Suprapubic skin (tissue), 4 donors: ENCODE measurements around the gene ALG5.

ENCODE experiments used
- CTCF ChIP-seq, 2 donors: fragments of 200-600 bp in 1 of 2; fragments of 450-650 bp in 1 of 2; sonication (generic) in 1 of 2; IDR thresholded peaks; one replicate each; pipeline ENCODE4 v1.5.1; 2016 to 2019; ENCODE audit warnings: antibody characterized with exemption in 2 of 2, mild to moderate bottlenecking in 1 of 2, moderate library complexity in 1 of 2
- EP300 ChIP-seq: sonication (generic); formaldehyde crosslinking; IDR thresholded peaks from one replicate; pipeline ENCODE4 v1.6.1; 2017; ENCODE audit warnings: antibody characterized with exemption
- POLR2AphosphoS5 ChIP-seq, 3 donors: sonication (generic); formaldehyde crosslinking; IDR thresholded peaks; one replicate each; pipeline ENCODE4 v1.6.1; 2017; ENCODE audit warnings: antibody characterized with exemption in 3 of 3

DNA sequence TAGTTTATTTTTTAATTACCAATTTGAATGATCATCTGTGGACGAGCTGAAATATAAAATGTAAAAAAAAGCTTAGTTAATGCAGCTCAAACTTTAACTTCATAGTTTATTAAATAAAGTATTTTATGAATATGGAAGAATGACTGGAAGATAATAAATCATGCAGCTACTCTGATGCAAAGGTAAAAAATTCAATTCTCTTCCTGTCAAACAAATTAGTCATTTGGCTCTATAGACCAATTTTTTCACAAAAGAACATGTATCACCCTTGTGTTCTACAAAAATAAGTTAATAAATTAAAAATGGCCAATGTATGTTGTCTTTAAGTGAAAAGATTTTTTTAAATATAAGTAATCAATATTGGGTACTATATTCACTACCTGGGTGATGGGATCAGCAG, 27.6 kb upstream of the ALG5 start:
- TF ChIP-seq EP300 = no peak
- no peak for TF ChIP-seq POLR2AphosphoS5 (IDR thresholded peaks at IDR 0.05)
- no peak for TF ChIP-seq CTCF (IDR thresholded peaks at IDR 0.05)
